ENCODE measurements around the gene TMEM145. TPM values are rescaled to one million over a fixed set of nuclear protein-coding genes. Genes with fewer than 3 reads are reported as not detected.

TMEM145 gene
- total RNA-seq, 1 experiment from 2014 or later = 0.85 TPM

DNA sequence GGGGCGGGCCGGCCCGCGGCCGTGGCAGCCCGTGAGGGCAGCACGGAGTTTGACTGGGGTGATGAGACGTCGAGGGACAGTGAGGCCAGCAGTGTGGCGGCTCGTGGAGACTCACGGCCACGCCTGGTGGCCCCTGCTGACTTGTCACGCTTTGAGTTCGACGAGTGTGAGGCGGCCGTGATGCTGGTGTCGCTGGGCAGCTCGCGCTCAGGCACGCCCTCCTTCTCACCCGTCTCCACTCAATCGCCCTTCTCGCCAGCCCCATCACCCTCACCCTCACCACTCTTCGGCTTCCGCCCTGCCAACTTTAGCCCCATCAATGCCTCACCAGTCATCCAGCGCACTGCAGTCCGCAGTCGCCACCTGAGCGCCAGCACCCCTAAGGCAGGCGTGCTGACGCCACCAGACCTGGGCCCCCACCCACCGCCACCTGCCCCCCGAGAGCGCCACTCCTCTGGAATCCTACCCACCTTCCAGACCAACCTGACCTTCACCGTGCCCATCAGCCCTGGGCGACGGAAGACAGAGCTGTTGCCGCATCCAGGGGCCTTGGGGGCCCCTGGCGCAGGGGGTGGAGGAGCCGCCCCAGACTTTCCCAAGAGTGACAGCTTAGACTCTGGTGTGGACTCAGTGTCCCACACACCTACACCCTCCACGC is 39.6 kb upstream of the TMEM145 start:
- 0 out of 2 replicates have a peak, but pooled peaks cover 5% of the 10 kb centered on the region for H3K36me3 ChIP-seq
- peaks cover 18% of the 10 kb centered on the region for H3K4me1 ChIP-seq
- H3K4me3 ChIP-seq = no peak overlapping the region
- H3K27me3 ChIP-seq = no peaks in the 10 kb centered on the region
- H3K27ac ChIP-seq = no peak overlapping the region
- no peak for DNase-seq
- no peaks in the 10 kb centered on the region for H3K9me3 ChIP-seq (replicated peaks)

- 0 out of 2 replicates have a peak, but pooled peaks cover 5% of the 10 kb centered on the region for H3K36me3 ChIP-seq
- DNase-seq = no peak
- H3K4me3 ChIP-seq = no peak overlapping the region
- H3K9me3 ChIP-seq (replicated peaks) = no peaks in the 10 kb centered on the region
- no peaks in the 10 kb centered on the region for H3K27me3 ChIP-seq
- H3K27ac ChIP-seq = no peak overlapping the region
- peaks cover 25% of the 10 kb centered on the region for H3K4me1 ChIP-seq
These were observed 38.9 kb upstream of the TMEM145 start for GRCh38 chr19:42274065-42274682.

- Histone ChIP-seq H3K27me3 (no peaks in the 10 kb centered on the region), H3K36me3 (0 out of 2 replicates have a peak, but pooled peaks cover 5% of the 10 kb centered on the region), H3K4me3 (no peak overlapping the region), H3K4me1 (peaks cover 25% of the 10 kb centered on the region), H3K9me3 (replicated peaks) (no peaks in the 10 kb centered on the region), H3K27ac (no peak overlapping the region)
- no peak for DNase-seq
These were observed 38.0 kb upstream of the TMEM145 start for GRCh38 chr19:42275103-42275502.

DNA sequence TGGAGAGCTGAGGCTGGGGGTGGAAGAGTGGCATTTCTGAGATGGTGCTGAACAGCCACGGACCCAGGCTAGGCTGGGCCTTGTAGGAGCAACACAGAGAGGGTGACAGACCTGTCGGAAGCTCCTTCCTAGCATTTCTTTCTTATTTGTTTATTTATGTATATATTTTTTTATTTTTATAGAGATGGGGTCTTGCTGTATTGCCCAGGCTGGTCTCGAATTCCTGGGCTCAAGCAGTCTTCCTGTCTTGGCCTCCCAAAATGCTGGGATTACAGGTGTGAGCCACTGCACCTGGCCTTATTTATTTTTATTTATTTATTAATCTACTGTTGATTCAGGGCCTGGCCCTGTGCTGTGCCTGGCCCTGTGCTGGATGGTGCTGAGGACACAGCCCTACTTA is 37.6 kb upstream of the TMEM145 start:
- H3K9me3 ChIP-seq (replicated peaks) = no peaks in the 10 kb centered on the region
- DNase-seq = no peak
- no peak overlapping the region for H3K4me3 ChIP-seq
- no peaks in the 10 kb centered on the region for H3K27me3 ChIP-seq
- H3K4me1 ChIP-seq = peaks cover 21% of the 10 kb centered on the region
- H3K36me3 ChIP-seq = 0 out of 2 replicates have a peak, but pooled peaks cover 5% of the 10 kb centered on the region
- H3K27ac ChIP-seq = no peak overlapping the region

GRCh38 chr19:42276284-42276683 is 36.8 kb upstream of the TMEM145 start:
- H3K4me1 ChIP-seq = peaks cover 22% of the 10 kb centered on the region
- 0 out of 2 replicates have a peak, but pooled peaks cover 5% of the 10 kb centered on the region for H3K36me3 ChIP-seq
- H3K4me3 ChIP-seq = no peak overlapping the region
- no peak overlapping the region for H3K27ac ChIP-seq
- no peak for DNase-seq
- H3K27me3 ChIP-seq = no peaks in the 10 kb centered on the region
- no peaks in the 10 kb centered on the region for H3K9me3 ChIP-seq (replicated peaks)

DNA sequence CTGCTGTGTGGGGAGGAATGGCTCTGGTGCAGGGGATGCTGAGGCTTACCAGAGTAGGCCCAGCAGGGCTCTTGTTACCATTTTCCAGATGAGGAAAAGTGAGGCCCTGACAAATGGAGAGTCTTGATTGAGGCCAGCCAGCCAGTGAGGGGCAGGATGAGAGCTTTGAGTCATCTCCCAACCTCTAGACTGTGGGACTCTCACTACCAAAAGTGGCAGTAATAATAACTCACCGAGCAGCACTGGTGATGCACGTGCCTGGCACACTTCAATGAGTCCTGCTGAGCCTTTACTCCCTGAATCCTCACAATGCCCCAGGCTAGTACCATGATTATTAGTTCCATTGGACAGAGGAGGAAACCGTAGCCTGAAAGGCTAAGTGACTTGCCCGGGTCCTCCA is 36.3 kb upstream of the TMEM145 start:
- H3K9me3 ChIP-seq (replicated peaks) = no peaks in the 10 kb centered on the region
- no peak for DNase-seq
- no peaks in the 10 kb centered on the region for H3K27me3 ChIP-seq
- H3K36me3 ChIP-seq = 0 out of 2 replicates have a peak, but pooled peaks cover 5% of the 10 kb centered on the region
- peaks cover 27% of the 10 kb centered on the region for H3K4me1 ChIP-seq
- no peak overlapping the region for H3K4me3 ChIP-seq
- H3K27ac ChIP-seq = no peak overlapping the region

DNA sequence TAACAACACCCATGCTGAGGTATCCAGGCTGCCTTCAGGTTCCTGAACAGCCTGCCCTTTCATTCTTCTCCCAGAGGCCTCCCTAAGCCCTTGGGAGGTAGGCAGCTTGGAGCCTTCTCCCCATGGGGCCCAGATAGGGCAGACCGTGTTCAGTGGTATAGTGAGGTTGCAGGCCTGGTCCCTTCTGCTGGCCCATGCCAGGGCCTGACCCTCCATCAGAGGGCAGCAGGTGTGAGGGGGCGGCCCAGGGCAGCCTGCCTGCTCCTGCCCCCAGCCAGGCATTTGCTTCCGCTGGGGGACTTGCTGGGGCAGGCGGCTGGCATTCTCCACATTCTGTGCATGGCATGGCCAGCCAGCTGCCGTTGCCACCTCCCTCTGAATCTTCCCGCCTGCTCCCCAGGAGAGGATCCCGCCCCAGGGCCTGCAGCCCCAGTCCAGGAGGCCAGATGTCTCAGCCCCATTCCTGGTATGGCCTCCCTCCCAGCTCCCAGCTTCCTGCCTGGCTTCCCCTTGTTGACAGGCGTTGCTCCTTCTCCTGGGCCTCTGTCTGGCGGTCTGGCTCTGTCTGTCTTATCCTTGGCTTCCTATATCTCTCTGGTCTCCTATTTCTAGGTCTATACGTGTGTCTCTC is 35.2 kb upstream of the TMEM145 start:
- Histone ChIP-seq H3K36me3 (0 out of 2 replicates have a peak, but pooled peaks cover 5% of the 10 kb centered on the region), H3K4me1 (peaks cover 36% of the 10 kb centered on the region), H3K27ac (peak overlapping the region; percentile 42), H3K9me3 (replicated peaks) (no peaks in the 10 kb centered on the region), H3K27me3 (no peaks in the 10 kb centered on the region), H3K4me3 (no peak overlapping the region)
- DNase-seq = peak; percentile 50 to 66

DNA sequence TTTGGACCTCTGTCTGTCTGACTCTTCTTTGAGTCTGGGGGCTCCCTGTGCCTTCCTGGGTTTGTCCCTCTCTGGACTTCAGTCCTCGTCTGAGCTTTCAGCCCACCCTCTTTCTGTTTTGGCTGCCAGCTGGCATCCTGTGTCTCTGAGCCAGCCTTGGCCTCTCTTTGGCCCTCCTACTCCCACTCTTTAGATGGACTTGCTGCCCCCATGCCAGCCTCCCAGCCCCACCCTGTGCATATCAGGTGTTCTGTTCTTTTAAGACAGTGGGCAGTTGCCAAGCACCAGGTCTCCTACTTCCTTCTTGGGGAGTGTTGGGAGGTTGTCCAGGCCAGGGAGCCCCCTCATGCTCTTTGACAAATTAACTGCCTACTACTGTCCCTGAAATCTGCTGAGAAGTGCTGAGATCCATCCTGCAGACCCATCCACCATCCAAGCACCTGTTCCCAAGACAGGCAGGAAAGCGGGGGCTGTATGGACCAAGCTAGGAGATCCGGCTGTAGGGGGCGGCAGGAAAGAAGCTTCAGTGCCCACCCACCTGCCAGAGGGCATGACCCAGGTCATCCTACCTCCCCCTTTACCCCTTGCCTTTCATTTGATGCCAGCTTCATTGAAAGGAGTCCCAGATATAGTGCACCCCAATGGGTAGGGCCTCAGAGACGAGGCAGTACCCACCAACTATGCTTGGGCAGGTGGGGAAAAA is 34.5 kb upstream of the TMEM145 start:
- peaks cover 40% of the 10 kb centered on the region for H3K4me1 ChIP-seq
- H3K4me3 ChIP-seq = no peak overlapping the region
- no peak for DNase-seq
- no peaks in the 10 kb centered on the region for H3K27me3 ChIP-seq
- no peaks in the 10 kb centered on the region for H3K9me3 ChIP-seq (replicated peaks)
- 0 out of 2 replicates have a peak, but pooled peaks cover 5% of the 10 kb centered on the region for H3K36me3 ChIP-seq
- peak overlapping the region; percentile 42 for H3K27ac ChIP-seq

DNA sequence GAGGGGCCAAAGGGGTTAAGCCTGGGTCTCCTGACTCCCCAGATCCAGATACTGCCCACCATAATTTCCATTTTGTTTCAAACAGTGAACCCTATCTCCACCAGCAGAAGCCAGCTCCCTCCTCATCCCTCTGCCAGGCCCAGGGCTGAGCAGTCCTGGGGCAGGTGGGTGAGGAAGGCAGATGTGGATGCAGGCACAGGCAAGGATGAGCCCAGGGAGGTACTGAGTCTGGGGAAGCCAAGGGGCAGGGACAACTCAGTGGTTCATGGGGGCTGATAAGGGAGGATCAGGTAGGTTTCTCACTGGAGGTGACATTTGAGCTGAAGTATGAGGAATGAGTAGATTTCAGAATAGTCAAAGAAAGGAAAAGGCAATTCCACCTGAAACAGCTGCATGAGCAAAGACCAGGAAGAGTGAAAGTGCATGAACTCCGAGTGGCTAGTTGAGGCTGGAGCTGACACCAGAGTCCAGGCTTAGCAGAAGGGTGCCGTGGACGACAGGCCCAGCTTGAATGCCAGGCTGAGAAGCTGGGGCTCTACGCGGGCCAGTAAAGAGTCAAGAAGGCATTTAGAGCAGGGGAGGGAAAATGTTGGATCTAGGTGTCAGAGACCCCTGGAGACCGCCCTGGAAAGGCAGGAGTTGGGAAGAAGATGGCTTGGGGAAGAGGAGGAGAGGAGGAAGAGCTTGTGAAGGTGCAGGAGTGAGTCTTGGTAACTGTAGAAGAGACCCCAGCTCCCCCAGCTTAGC is 33.8 kb upstream of the TMEM145 start:
- no peak for DNase-seq
- Histone ChIP-seq H3K27ac (peak overlapping the region; percentile 75), H3K4me1 (peaks cover 40% of the 10 kb centered on the region), H3K36me3 (0 out of 2 replicates have a peak, but pooled peaks cover 5% of the 10 kb centered on the region), H3K4me3 (peak overlapping the region; percentile 65), H3K9me3 (replicated peaks) (no peaks in the 10 kb centered on the region), H3K27me3 (no peaks in the 10 kb centered on the region)

DNA sequence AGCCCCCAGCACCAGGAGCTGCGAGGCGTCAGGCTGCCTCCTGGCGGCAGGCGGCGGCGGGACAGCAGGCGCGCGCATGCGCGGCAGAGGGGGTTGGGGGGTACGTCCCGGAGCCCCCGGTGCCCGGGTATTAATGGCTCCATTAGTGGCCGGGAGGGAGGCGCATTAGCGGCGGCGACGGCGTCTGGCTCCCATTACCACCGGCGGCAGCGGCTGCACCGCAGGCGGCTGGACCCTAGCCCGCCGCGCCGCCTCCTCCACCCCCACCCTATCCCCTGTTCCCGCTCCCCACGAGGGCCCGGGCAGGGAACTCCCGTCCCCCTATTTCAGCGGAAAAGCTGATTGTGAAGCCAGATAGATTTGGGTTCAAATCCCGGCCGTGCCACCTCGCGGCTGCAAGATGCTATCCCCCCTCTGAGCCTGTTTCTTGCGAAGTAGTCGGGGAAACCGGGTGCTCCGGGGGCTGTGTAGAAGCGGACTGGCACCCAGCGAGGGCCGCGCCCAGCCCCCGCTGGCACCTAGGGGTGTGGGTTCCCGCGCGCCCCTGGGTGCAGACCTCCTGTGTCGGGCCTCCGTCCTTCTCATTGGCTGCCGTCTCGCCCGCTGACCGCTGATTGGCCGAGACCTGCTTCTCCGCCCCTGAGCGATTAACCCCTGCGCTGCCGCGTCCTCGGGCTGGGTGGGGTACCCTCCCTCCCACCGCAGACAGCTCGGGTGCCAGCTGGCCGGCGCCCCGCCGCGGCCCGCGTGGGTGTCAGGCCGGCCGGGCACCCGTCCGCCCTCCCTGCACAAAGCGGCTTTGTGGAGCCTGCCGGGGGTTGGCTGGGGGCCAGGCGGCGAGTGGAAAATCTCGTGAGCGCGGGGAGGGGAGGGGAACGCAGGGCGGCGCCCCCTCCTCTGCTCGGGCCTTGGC is 33.0 kb upstream of the TMEM145 start:
- Histone ChIP-seq H3K36me3 (no peaks in the 10 kb centered on the region), H3K4me3 (peak overlapping the region; percentile 65), H3K27me3 (no peaks in the 10 kb centered on the region), H3K27ac (peak overlapping the region; percentile 75), H3K9me3 (replicated peaks) (no peaks in the 10 kb centered on the region), H3K4me1 (peaks cover 41% of the 10 kb centered on the region)
- DNase-seq = peak; percentile 95

DNA sequence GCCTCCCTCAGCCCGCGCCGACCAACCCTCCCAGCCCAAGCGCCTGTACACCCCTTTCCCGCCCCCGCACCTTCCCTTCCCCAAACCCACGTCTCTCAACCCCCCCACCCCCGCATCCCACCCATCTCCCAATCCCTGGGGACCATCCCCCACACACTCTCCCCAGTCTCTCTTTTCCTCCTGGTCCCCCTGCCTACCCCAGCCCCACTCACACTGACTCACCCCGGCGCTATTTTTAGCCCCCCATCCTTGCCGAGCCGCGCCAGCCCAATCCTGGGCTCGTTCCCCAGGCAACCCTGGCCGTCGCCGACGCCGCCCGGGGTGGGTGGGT is 32.3 kb upstream of the TMEM145 start:
- Histone ChIP-seq H3K4me1 (peaks cover 47% of the 10 kb centered on the region), H3K27ac (peak overlapping the region; percentile 75), H3K4me3 (peak overlapping the region; percentile 65), H3K36me3 (no peaks in the 10 kb centered on the region), H3K9me3 (replicated peaks) (no peaks in the 10 kb centered on the region), H3K27me3 (no peaks in the 10 kb centered on the region)
- peak in 1 of 2 experiments; percentile 63 for DNase-seq

DNA sequence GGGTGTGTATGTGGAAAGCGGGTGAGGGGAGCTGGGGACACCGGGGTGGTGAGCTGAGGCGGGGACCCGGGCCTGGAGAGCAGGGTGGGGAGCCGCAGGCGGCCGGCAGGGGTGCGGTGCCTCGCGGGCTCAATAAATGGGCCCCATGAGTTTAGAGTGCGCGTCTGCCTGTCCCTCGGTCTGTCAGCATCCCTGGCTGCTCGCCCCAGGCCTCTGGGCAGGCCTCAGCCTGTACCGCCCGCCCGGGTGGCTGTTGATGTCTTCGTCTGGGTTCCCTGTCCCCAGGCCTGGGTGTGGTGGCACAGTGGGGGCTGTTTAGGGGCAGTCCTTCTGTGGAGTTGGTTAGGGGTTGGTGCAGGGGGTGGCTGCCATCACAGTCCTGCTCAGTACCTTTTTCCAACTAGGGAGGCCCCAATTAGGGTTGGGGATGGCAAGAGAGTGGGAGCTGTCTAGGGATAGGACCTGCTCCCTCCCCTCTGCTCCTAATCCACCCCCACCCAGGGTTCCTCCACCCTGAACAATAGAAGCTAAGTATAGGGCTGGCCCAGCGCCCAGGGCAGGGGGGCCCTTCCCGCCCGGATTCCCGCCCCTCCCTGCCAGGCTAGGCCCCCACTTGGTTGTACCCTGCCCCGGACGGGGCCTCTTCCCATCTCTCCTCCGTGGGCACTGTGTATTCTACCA is 31.8 kb upstream of the TMEM145 start:
- Histone ChIP-seq H3K4me3 (peak overlapping the region; percentile 65), H3K27ac (peak overlapping the region; percentile 69), H3K4me1 (peaks cover 49% of the 10 kb centered on the region), H3K9me3 (replicated peaks) (no peaks in the 10 kb centered on the region), H3K27me3 (no peaks in the 10 kb centered on the region), H3K36me3 (no peaks in the 10 kb centered on the region)
- peak; percentile 70 to 74 for DNase-seq
